Vagina (tissue), 2 donors: ENCODE data around the gene BPTF.

Experiments used
- CTCF ChIP-seq, 3 experiments: fragments of 450-650 bp in 2 of 3; fragments of 200-600 bp in 1 of 3; sonication (generic) in 1 of 3; IDR thresholded peaks; one replicate each; pipeline ENCODE4 v1.5.1; 2017 to 2019; ENCODE audit warnings: antibody characterized with exemption in 3 of 3, mild to moderate bottlenecking in 2 of 3, moderate library complexity in 2 of 3
- POLR2A ChIP-seq, 2 donors: fragments of 450-650 bp; IDR thresholded peaks; one replicate each; pipeline ENCODE4 v1.6.1; 2017; ENCODE audit warnings: antibody characterized with exemption in 2 of 2, mild to moderate bottlenecking in 2 of 2, moderate library complexity in 2 of 2
- POLR2AphosphoS5 ChIP-seq, 2 donors: sonication (generic); formaldehyde crosslinking; IDR thresholded peaks; one replicate each; pipeline ENCODE4 v1.9.0; 2017; ENCODE audit warnings: antibody characterized with exemption in 2 of 2, mild to moderate bottlenecking in 2 of 2, low read depth in 1 of 2; ENCODE audit not compliant: insufficient read depth in 1 of 2

DNA sequence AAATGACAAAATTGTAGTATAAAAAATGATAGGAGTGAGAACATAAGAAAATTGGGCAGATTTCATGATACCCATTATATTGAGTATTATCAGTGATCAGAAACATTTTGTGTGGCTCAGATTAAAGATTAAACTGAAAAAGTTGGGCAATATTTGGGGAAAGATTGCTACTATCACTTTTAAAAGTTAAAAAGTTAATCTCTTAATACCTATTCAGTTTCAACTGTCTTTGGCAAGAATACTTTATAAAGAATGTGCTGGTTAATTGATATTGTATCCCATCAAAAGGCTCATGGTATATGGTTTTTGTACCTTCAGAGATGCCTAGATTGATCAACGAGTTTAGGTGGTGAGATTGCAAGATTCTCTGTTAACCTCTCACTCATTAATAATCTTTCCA, 55.8 kb downstream of the BPTF start:
- TF ChIP-seq POLR2AphosphoS5 (IDR thresholded peaks at IDR 0.05; ENCODE audit: insufficient read depth in 1 of 2, low read depth in 1 of 2) (no peak), CTCF (IDR thresholded peaks at IDR 0.05) (no peak), POLR2A (IDR thresholded peaks at IDR 0.05) (no peak)
